HG03558 (cell line): Measurements from ENCODE around the gene GSTT2B.
"Not testable (repeated sequence)": the region's sequence is repeated elsewhere in the genome, so short reads cannot be mapped to it uniquely, and the experiment has no call there.

Experiments
- ATAC-seq: cut with Tn5 transposase; IDR thresholded peaks from one replicate; pipeline ENCODE4 v1.9.1; 2021; ENCODE audit warnings: moderate number of reproducible peaks; ENCODE audit not compliant: unreplicated experiment; ENCODE audit errors: extremely low read depth

The GSTT2B gene

GRCh38 chr22:23908587-23909205, 52.3 kb downstream of the GSTT2B start:
- ATAC-seq, result no peak

DNA sequence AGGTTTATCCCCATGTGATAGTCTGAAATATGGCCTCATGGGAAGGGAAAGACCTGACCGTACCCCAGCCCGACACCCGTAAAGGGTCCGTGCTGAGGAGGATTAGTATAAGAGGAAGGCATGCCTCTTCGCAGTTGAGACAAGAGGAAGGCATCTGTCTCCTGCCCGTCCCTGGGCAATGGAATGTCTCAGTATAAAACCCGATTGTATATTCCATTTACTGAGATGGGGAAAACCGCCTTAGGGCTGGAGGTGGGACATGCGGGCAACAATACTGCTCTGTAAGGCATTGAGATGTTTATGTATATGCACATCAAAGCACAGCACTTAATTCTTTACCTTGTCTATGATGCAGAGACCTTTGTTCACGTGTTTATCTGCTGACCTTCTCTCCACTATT, 53.6 kb downstream of the GSTT2B start:
- not testable (repeated sequence) for ATAC-seq
